ENCODE data around the gene SH2B3.

GRCh38 chr12:111407377-111408115 is 1.8 kb downstream of the SH2B3 start:
- TF ChIP-seq CTCF (IDR thresholded peaks at IDR 0.05) (no peak), POLR2AphosphoS5 (IDR thresholded peaks at IDR 0.05; ENCODE audit: insufficient read depth in 1 of 2, low read depth in 1 of 2) (no peak), POLR2A (IDR thresholded peaks at IDR 0.05) (no peak)

Data from vagina (tissue), 2 donors.